Measurements from ENCODE around the gene PHC3.

Gene PHC3

DNA sequence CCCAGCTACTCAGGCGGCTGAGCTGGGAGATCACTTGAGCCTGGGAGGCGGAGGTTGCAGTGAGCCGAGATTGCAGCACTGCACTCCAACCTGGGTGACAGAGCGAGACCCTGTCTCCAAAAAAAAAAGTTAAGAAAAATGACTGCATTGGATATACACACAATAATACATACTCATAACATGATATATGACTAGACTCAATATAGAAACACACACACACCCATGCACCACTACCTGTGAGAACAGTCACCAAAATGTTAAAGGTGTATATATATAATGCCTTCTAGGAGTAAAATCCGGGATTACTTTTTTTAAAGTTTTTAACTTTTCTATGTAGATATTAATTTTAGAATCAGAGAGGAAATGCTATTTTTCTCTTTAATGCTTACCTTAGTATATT, 25.9 kb downstream of the PHC3 start:
- TF ChIP-seq REST (IDR thresholded peaks at IDR 0.05; ENCODE audit: insufficient read depth in 1 of 2, low read depth in 2 of 2, low read length in 2 of 2) (no peak), TAF1 (IDR thresholded peaks at IDR 0.05; ENCODE audit: borderline replicate concordance, insufficient read depth, low read length) (no peak), FOXP2 (optimal IDR thresholded peaks at IDR 0.05; ENCODE audit: borderline replicate concordance, extremely low read depth, extremely low read length, insufficient read depth) (no peak), SIN3A (IDR thresholded peaks at IDR 0.05; ENCODE audit: borderline replicate concordance, insufficient read depth, low read length) (no peak), POLR2AphosphoS5 (IDR thresholded peaks at IDR 0.05; ENCODE audit: low read depth, low read length) (no peak)

DNA sequence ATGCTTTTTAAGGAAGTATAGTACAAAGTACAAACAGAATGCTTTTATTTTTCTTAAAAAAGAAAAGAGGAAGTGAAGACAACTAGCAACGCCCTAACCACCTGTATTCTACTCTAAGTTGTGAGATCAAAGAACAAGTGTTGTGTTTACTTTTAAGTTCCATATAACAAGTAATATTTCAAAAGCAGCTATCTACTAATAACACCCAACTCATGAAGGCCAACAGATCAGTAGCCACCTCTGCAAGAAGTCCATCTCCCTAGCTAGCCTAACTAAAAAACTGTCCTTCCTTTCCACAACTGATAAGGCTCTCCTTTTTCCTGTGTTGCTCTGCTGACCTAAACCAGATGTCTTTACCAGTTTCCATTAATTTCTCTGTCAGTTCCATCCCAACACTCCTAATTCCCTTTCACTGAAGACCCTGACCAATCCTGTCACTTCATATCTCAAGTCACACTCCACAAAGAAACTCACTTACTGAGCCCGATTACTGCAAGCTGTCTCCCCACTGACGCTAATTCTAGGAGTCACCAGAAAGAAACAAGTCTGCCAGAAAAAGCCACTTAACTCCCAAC, 26.9 kb downstream of the PHC3 start:
- TF ChIP-seq POLR2AphosphoS5 (IDR thresholded peaks at IDR 0.05; ENCODE audit: low read depth, low read length) (no peak), FOXP2 (optimal IDR thresholded peaks at IDR 0.05; ENCODE audit: borderline replicate concordance, extremely low read depth, extremely low read length, insufficient read depth) (no peak), SIN3A (IDR thresholded peaks at IDR 0.05; ENCODE audit: borderline replicate concordance, insufficient read depth, low read length) (no peak), TAF1 (IDR thresholded peaks at IDR 0.05; ENCODE audit: borderline replicate concordance, insufficient read depth, low read length) (no peak)

- TF ChIP-seq TAF1 (IDR thresholded peaks at IDR 0.05; ENCODE audit: borderline replicate concordance, insufficient read depth, low read length) (no peak), SIN3A (IDR thresholded peaks at IDR 0.05; ENCODE audit: borderline replicate concordance, insufficient read depth, low read length) (no peak), REST (IDR thresholded peaks at IDR 0.05; ENCODE audit: insufficient read depth in 1 of 2, low read depth in 2 of 2, low read length in 2 of 2) (no peak), FOXP2 (optimal IDR thresholded peaks at IDR 0.05; ENCODE audit: borderline replicate concordance, extremely low read depth, extremely low read length, insufficient read depth) (no peak), POLR2AphosphoS5 (IDR thresholded peaks at IDR 0.05; ENCODE audit: low read depth, low read length) (no peak)
These were observed 27.4 kb downstream of the PHC3 start for GRCh38 chr3:170154084-170154483.

DNA sequence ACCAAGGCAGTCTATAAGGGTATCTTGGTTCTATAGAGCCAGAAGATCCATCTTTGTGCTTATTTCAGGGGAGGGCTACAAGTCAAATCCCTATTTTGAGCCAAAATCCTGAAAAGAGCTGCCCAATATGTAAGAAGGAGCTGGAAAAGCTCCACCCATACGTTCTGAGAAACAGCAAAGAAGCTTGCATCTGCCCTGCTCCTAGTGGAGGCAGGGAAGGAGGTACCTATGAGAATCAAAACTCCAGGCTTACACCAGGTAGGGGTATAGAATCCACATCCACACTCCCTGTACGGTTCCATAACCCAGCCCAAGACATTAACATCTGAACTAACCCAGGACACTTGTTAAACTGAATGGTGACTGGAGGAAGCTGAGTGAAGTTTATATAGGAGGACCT, 30.0 kb downstream of the PHC3 start:
- TF ChIP-seq POLR2AphosphoS5 (IDR thresholded peaks at IDR 0.05; ENCODE audit: low read depth, low read length) (no peak), TAF1 (IDR thresholded peaks at IDR 0.05; ENCODE audit: borderline replicate concordance, insufficient read depth, low read length) (no peak)

DNA sequence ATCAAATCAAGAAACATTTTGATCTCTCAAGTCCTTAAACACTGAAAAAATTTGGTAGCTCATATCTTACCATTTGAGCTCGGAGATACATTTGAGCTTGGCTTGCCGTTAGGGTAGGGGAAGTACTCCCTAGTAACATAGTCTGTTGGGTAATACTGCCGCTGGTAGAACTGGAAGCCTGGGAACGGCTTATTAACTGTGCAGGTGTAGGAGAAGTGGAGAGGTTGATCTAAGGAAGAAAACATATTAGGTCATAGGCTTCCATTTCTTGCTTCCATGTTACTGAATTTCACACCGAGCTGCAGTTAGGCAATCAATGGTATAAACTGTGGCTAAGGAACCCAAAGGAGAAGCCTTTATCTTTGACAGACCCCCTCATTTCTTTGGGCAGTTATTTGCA, 32.5 kb downstream of the PHC3 start:
- TF ChIP-seq REST (IDR thresholded peaks at IDR 0.05; ENCODE audit: insufficient read depth in 1 of 2, low read depth in 2 of 2, low read length in 2 of 2) (no peak), FOXP2 (optimal IDR thresholded peaks at IDR 0.05; ENCODE audit: borderline replicate concordance, extremely low read depth, extremely low read length, insufficient read depth) (no peak), POLR2AphosphoS5 (IDR thresholded peaks at IDR 0.05; ENCODE audit: low read depth, low read length) (no peak), TAF1 (IDR thresholded peaks at IDR 0.05; ENCODE audit: borderline replicate concordance, insufficient read depth, low read length) (no peak), SIN3A (IDR thresholded peaks at IDR 0.05; ENCODE audit: borderline replicate concordance, insufficient read depth, low read length) (no peak)

DNA sequence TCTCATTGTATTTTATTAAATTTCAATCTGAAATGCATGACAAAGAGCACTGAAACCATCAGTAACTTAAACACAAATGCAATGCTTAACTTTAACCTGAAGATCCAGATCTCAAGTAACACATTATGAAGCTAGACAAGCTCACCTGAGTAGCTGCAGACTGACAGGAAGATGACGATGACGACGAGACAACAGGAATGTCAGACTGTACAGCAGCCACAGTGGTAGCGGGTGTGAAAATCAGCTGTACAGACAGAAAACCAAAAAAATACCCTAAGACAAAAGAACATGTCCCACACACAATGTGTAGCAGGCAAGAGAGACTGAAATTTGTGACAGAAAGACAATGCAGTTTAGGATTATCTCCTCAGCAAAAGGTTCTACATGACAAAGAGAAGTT, 36.3 kb downstream of the PHC3 start:
- TF ChIP-seq TAF1 (IDR thresholded peaks at IDR 0.05; ENCODE audit: borderline replicate concordance, insufficient read depth, low read length), result no peak
- TF ChIP-seq POLR2AphosphoS5 (IDR thresholded peaks at IDR 0.05; ENCODE audit: low read depth, low read length), result no peak
- no peak for TF ChIP-seq SIN3A (IDR thresholded peaks at IDR 0.05; ENCODE audit: borderline replicate concordance, insufficient read depth, low read length)
- TF ChIP-seq FOXP2 (optimal IDR thresholded peaks at IDR 0.05; ENCODE audit: borderline replicate concordance, extremely low read depth, extremely low read length, insufficient read depth), result no peak
- no peak for TF ChIP-seq REST (IDR thresholded peaks at IDR 0.05; ENCODE audit: insufficient read depth in 1 of 2, low read depth in 2 of 2, low read length in 2 of 2)
